ENCODE results near the gene NACC1.
"Not testable (repeated sequence)": the region's sequence is repeated elsewhere in the genome, so short reads cannot be mapped to it uniquely, and the experiment has no call there.

Gene NACC1

DNA sequence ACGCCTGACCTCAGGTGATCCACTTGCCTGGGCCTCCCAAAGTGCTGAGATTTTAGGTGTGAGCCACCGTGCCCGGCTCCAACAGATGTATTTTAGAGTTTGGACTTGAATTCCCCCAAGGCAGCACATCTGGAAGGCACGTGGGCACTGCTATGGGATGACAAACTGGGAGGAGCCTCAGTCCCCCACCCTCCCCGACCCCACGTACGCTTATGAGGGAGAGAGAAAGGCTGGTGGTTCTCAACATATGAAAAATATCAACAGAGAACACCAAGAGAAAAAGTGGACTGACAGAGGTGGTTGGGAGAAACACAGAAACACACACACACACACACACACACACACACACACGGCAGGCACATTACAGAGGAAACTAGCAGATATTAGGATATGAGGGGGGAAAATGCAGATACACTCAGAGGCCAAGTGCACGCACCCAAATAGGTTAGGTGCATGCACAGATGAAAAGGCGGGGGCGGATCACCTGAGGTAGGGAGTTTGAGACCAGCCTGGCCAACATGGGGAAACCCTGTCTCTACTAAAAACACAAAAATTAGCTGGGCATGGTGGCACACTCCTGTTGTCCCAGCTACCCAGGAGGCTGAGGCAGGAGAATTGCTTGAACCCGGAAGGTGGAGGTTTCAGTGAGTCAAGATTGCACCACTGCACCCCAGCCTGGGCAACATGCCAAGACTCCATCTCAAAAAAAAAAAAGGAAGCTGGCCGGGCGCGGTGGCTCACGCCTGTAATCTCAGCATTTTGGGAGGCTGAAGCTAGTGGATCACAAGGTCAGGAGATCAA lies 28.9 kb downstream of the NACC1 start:
- H3K27ac ChIP-seq (ENCODE audit: low read length), result no peak overlapping the region
- no peaks in the 10 kb centered on the region for H3K9me2 ChIP-seq (replicated peaks; ENCODE audit: insufficient read depth, low read length)
- H4K20me1 ChIP-seq (ENCODE audit: insufficient read depth, low read length), result no peaks in the 10 kb centered on the region
- H3K4me3 ChIP-seq (ENCODE audit: low read length), result no peak overlapping the region
- H3K9me3 ChIP-seq (replicated peaks; ENCODE audit: insufficient read depth, low read length), result no peaks in the 10 kb centered on the region
- peaks cover 3% of the 10 kb centered on the region; the same call in 1 of the 2 replicates for H3K79me2 ChIP-seq (ENCODE audit: low read length)
- H3F3A ChIP-seq (ENCODE audit: insufficient read depth, low read length), result no peaks in the 10 kb centered on the region
- H3K4me1 ChIP-seq (ENCODE audit: low read length), result peaks cover 4% of the 10 kb centered on the region
- H3K36me3 ChIP-seq (replicated peaks; ENCODE audit: insufficient read depth, low read length), result no peaks in the 10 kb centered on the region
- no peak for DNase-seq
- no peak overlapping the region for H3K4me2 ChIP-seq (ENCODE audit: low read depth, low read length)
- no peaks in the 10 kb centered on the region for H3K27me3 ChIP-seq (replicated peaks; ENCODE audit: insufficient read depth, low read length)
- no peak overlapping the region for H3K9ac ChIP-seq (ENCODE audit: low read length)
- TF ChIP-seq EZH2 (optimal IDR thresholded peaks at IDR 0.05; ENCODE audit: low read depth, low read length) (no peak), EZH2phosphoT487 (IDR thresholded peaks at IDR 0.05; ENCODE audit: low read length) (no peak)
- TF ChIP-seq, protein P1, sequence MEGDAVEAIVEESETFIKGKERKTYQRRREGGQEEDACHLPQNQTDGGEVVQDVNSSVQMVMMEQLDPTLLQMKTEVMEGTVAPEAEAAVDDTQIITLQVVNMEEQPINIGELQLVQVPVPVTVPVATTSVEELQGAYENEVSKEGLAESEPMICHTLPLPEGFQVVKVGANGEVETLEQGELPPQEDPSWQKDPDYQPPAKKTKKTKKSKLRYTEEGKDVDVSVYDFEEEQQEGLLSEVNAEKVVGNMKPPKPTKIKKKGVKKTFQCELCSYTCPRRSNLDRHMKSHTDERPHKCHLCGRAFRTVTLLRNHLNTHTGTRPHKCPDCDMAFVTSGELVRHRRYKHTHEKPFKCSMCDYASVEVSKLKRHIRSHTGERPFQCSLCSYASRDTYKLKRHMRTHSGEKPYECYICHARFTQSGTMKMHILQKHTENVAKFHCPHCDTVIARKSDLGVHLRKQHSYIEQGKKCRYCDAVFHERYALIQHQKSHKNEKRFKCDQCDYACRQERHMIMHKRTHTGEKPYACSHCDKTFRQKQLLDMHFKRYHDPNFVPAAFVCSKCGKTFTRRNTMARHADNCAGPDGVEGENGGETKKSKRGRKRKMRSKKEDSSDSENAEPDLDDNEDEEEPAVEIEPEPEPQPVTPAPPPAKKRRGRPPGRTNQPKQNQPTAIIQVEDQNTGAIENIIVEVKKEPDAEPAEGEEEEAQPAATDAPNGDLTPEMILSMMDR (IDR thresholded peaks at IDR 0.05; ENCODE audit: low read length), result no peak
- H2AFZ ChIP-seq (ENCODE audit: low read length), result no peak overlapping the region

DNA sequence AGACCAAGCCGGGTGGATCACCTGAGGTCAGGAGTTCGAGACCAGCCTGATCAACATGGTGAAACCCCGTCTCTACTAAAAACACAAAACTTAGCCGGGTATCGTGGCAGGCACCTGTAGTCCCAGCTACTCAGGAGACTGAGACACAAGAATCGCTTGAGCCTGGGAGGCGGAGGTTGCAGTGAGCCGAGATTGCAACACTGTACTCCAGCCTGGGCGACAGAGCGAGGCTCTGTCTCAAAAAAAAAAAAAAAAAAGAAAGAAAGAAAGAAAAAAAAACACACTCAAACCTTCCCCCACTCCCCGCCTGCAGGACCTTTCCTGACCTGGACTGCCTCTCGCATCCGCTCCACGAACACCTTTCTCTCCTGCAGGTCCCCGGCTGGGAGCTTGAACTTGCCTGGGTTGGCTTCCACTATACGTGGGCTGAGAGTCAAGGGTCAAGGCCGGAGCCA lies 31.1 kb downstream of the NACC1 start:
- Histone ChIP-seq H3K9ac (ENCODE audit: low read length) (peak overlapping the region; percentile 84; the same call in 1 of the 2 replicates), H3K27me3 (replicated peaks; ENCODE audit: insufficient read depth, low read length) (peaks cover 13% of the 10 kb centered on the region), H3K4me3 (ENCODE audit: low read length) (peak overlapping the region; percentile 91), H3K4me1 (ENCODE audit: low read length) (peaks cover 19% of the 10 kb centered on the region), H2AFZ (ENCODE audit: low read length) (peak overlapping the region; percentile 95), H3K4me2 (ENCODE audit: low read depth, low read length) (peak overlapping the region; percentile 97)
- H3K36me3 ChIP-seq (replicated peaks; ENCODE audit: insufficient read depth, low read length); DNase-seq; H3K9me3 ChIP-seq (replicated peaks; ENCODE audit: insufficient read depth, low read length); H3K79me2 ChIP-seq (ENCODE audit: low read length); H4K20me1 ChIP-seq (ENCODE audit: insufficient read depth, low read length); H3F3A ChIP-seq (ENCODE audit: insufficient read depth, low read length); H3K9me2 ChIP-seq (replicated peaks; ENCODE audit: insufficient read depth, low read length); H3K27ac ChIP-seq (ENCODE audit: low read length): not testable (repeated sequence)

DNA sequence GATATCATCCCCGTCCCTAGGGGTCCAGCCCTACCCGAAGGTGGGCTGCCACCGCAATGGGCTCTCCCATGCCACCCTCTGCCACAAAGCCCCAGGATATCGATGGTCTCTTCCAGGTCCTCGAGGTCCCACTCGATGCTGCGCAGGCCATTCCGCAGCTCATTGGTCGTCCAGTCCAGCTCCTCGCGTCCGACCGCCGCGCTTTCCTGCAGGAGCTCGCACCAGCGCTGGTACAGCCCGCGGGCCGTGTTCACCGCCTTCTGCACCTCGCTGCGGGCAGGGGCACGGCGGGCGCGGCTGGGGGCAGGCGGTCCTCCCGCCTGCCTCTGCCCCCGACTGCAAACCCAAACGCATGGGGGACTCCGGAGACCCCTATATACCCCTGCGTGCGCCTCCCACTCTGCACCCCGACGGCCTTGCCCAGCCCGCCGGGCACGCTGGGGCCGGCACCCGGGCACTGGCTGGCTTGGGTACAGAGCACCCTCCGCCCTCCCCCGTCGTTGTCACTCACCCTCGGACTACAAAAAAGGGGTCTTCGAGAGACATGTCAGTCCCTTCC lies 31.6 kb downstream of the NACC1 start:
- Histone ChIP-seq H3K9ac (ENCODE audit: low read length) (peak overlapping the region; percentile 84; the same call in 1 of the 2 replicates), H3F3A (ENCODE audit: insufficient read depth, low read length) (no peaks in the 10 kb centered on the region), H3K36me3 (replicated peaks; ENCODE audit: insufficient read depth, low read length) (no peaks in the 10 kb centered on the region), H3K4me3 (ENCODE audit: low read length) (peak overlapping the region; percentile 91), H3K79me2 (ENCODE audit: low read length) (peaks cover 3% of the 10 kb centered on the region; the same call in 1 of the 2 replicates), H3K4me2 (ENCODE audit: low read depth, low read length) (peak overlapping the region; percentile 97), H3K4me1 (ENCODE audit: low read length) (peaks cover 24% of the 10 kb centered on the region), H2AFZ (ENCODE audit: low read length) (peak overlapping the region; percentile 95), H4K20me1 (ENCODE audit: insufficient read depth, low read length) (no peaks in the 10 kb centered on the region), H3K27ac (ENCODE audit: low read length) (no peak overlapping the region), H3K27me3 (replicated peaks; ENCODE audit: insufficient read depth, low read length) (peaks cover 18% of the 10 kb centered on the region), H3K9me3 (replicated peaks; ENCODE audit: insufficient read depth, low read length) (no peaks in the 10 kb centered on the region), H3K9me2 (replicated peaks; ENCODE audit: insufficient read depth, low read length) (no peaks in the 10 kb centered on the region)
- TF ChIP-seq, protein P1 (IDR thresholded peaks at IDR 0.05; ENCODE audit: low read length), result no peak
- TF ChIP-seq EZH2phosphoT487 (IDR thresholded peaks at IDR 0.05; ENCODE audit: low read length), result no peak
- DNase-seq, result peak; percentile 49

All from MM.1S (cell line).